HepG2 (cell line): ENCODE data around the gene RBP5. TPM values are rescaled to one million over a fixed set of nuclear protein-coding genes. Genes with fewer than 3 reads are reported as not detected.

Source experiments
- ATAC-seq: fragments of 200-7000 bp; cut with Tn5 transposase; 3 replicates; pipeline ENCODE4 v1.9.1; 2020; ENCODE audit warnings: mild to moderate bottlenecking, moderate library complexity
- BruUV-seq: library from RNA; stranded (reverse); fragments of 400-500 nt; replicated peaks from 2 replicates; lab custom pipeline; 2021; lab: Mats Ljungman, UMichigan
- CTCF ChIA-PET: fragments of 300-600 bp; formaldehyde crosslinking; extraction: SDS; loops from one replicate; lab custom pipeline; 2021; ENCODE audit warnings: low total read pairs, inconsistent platforms, low intra/inter-chr PET ratio; lab: Yijun Ruan, JAX
- POLR2A ChIA-PET: fragments of 350-600 bp; sonication (Branson Sonifier 250); formaldehyde crosslinking; loops from one replicate; lab custom pipeline; 2020; ENCODE audit warnings: antibody characterized with exemption, inconsistent platforms; lab: Yijun Ruan, JAX
- DNase-seq: peaks from one replicate; pipeline ENCODE4 v3.0.0-alpha.2; 2015; ENCODE audit warnings: low spot score
- FAIRE-seq: peaks from 3 replicates; lab custom pipeline; 2011; peaks lifted over from hg19 to GRCh38; lab: Jason Lieb, UNC
- H2AFZ ChIP-seq: one replicate; pipeline ENCODE4 v1.6.1; 2011; ENCODE audit warnings: low read length, inconsistent platforms
- H3K27ac ChIP-seq: fragments of 300-600 bp; 3 replicates; pipeline ENCODE4 v1.8.0; 2011; ENCODE audit warnings: mixed run types, mild to moderate bottlenecking, mixed read lengths, low read length, inconsistent platforms; ENCODE audit not compliant: insufficient read depth; ENCODE audit errors: extremely low read length
- H3K27me3 ChIP-seq, 2 experiments: fragments of 200-600 bp in 1 of 2; 2 replicates in 1 of 2; 3 replicates in 1 of 2; pipeline versions ENCODE4 v1.6.0 to v1.8.0; 2011; ENCODE audit warnings: low read length in 2 of 2, mild to moderate bottlenecking in 2 of 2, moderate library complexity in 2 of 2, inconsistent platforms in 1 of 2; ENCODE audit not compliant: insufficient read depth in 2 of 2, control insufficient read depth in 1 of 2
- H3K36me3 ChIP-seq, 2 experiments: fragments of 200-600 bp in 1 of 2; replicated peaks in 1 of 2; 2 replicates in 1 of 2; 3 replicates in 1 of 2; pipeline versions ENCODE4 v1.5.1 to v1.8.0; 2011; ENCODE audit warnings: low read length in 2 of 2, inconsistent platforms in 1 of 2; ENCODE audit not compliant: insufficient read depth in 2 of 2, control insufficient read depth in 1 of 2
- H3K4me1 ChIP-seq: 2 replicates; pipeline ENCODE4 v1.5.1; 2012; ENCODE audit warnings: low read length, inconsistent platforms; ENCODE audit not compliant: insufficient read depth
- H3K4me2 ChIP-seq: 2 replicates; pipeline ENCODE4 v1.6.0; 2011; ENCODE audit warnings: low read depth, low read length, inconsistent platforms
- H3K4me3 ChIP-seq, 3 experiments: fragments of 200-600 bp in 1 of 3; sonication (generic), shearing (Covaris generic) in 1 of 3; replicated peaks in 1 of 3; 2 replicates each; pipeline ENCODE4 v1.5.1; 2011 to 2016; ENCODE audit warnings: low read length in 3 of 3, inconsistent platforms in 2 of 3, low read depth in 2 of 3, mild to moderate bottlenecking in 2 of 3, control low read depth in 1 of 3, mixed read lengths in 1 of 3; ENCODE audit not compliant: insufficient read depth in 1 of 3
- H3K79me2 ChIP-seq: one replicate; pipeline ENCODE4 v1.6.1; 2011; ENCODE audit warnings: low read length, inconsistent platforms; ENCODE audit not compliant: insufficient read depth
- H3K9ac ChIP-seq: 2 replicates; pipeline ENCODE4 v1.6.0; 2011; ENCODE audit warnings: mild to moderate bottlenecking, low read depth, low read length, inconsistent platforms; ENCODE audit not compliant: insufficient read depth
- H3K9me3 ChIP-seq: 2 replicates; pipeline ENCODE4 v1.5.1; 2012; ENCODE audit warnings: mild to moderate bottlenecking, low read length
- H4K20me1 ChIP-seq: 2 replicates; pipeline ENCODE4 v1.6.0; 2011; ENCODE audit warnings: inconsistent platforms, mild to moderate bottlenecking, low read length, moderate library complexity; ENCODE audit not compliant: insufficient read depth
- DNMT1 ChIP-seq: sonication (generic); formaldehyde crosslinking; IDR thresholded peaks from 2 replicates; pipeline ENCODE4 v1.5.1; 2020; ENCODE audit warnings: mild to moderate bottlenecking, missing genetic modification reagents
- ELF3 ChIP-seq: IDR thresholded peaks from 2 replicates; pipeline ENCODE4 v1.6.1; 2016; ENCODE audit warnings: missing genetic modification reagents, missing compliant biosample characterization
- PAF1 ChIP-seq: IDR thresholded peaks from 2 replicates; pipeline ENCODE4 v1.6.1; 2016; ENCODE audit warnings: missing genetic modification reagents, missing compliant biosample characterization
- RBFOX2 ChIP-seq: fragments of 200-400 bp; formaldehyde crosslinking; IDR thresholded peaks from 2 replicates; pipeline ENCODE4 v1.6.1; 2017; ENCODE audit warnings: low read depth, mild to moderate bottlenecking, low read length
- ZNF746 ChIP-seq: sonication (generic); formaldehyde crosslinking; IDR thresholded peaks from 2 replicates; pipeline ENCODE4 v1.8.0; 2022; ENCODE audit warnings: mild to moderate bottlenecking, missing genetic modification reagents
- WGBS: methylation state at CpG from one replicate; pipeline ENCODE4 v1.1.6; 2017; ENCODE audit warnings: low lambda C conversion rate; 5-methylcytosine and 5-hydroxymethylcytosine counted together
- in situ Hi-C: cut with HindIII; loops from 2 replicates; pipeline ENCODE4 v1.10.0; 2017; ENCODE audit warnings: low pct_unique_long_range_greater_than_20kb; ENCODE audit not compliant: extremely low pct_ligation_motif_present
- intact Hi-C: fragments of 100-400 bp; cut with micrococcal nuclease; formaldehyde crosslinking; loops from one replicate; pipeline ENCODE4 v1.10.0; 2022; ENCODE audit not compliant: unreplicated experiment
- polyA plus RNA-seq, 8 experiments: library from polyadenylated mRNA; depleted of rRNA in 3 of 8; stranded (reverse) in 7 of 8; unstranded in 1 of 8; fragments of >200 nt; fragmentation: Illumina TruSeq in 4 of 8; extraction: Trizol in 4 of 8; gene quantifications; 2 replicates each; pipeline versions ENCODE4 v1.2.1 to v1.2.3, GENCODE V29; 2011 to 2016; ENCODE audit warnings: low read depth in 4 of 8, missing spikeins in 1 of 8, mixed read lengths in 1 of 8; ENCODE audit not compliant: insufficient read depth in 1 of 8
- total RNA-seq, 5 experiments: library from RNA; depleted of rRNA; stranded (reverse); fragments of >200 nt; fragmentation: Illumina TruSeq; extraction: Trizol; gene quantifications; 2 replicates each; pipeline ENCODE4 v1.2.3, GENCODE V29; 2016; ENCODE audit warnings: low read depth in 1 of 5
- TF ChIP-seq, protein P1 (sequence below): sonication (generic); formaldehyde crosslinking; IDR thresholded peaks from 2 replicates; pipeline ENCODE4 v1.5.0; 2020; ENCODE audit warnings: mild to moderate bottlenecking, missing genetic modification reagents

Gene RBP5
- total and polyA plus RNA-seq, 2 of the 13 experiments (the other 11 are each of a cell fraction or from before 2014, with no cell fraction given) = 13.8 to 19.8 TPM

DNA sequence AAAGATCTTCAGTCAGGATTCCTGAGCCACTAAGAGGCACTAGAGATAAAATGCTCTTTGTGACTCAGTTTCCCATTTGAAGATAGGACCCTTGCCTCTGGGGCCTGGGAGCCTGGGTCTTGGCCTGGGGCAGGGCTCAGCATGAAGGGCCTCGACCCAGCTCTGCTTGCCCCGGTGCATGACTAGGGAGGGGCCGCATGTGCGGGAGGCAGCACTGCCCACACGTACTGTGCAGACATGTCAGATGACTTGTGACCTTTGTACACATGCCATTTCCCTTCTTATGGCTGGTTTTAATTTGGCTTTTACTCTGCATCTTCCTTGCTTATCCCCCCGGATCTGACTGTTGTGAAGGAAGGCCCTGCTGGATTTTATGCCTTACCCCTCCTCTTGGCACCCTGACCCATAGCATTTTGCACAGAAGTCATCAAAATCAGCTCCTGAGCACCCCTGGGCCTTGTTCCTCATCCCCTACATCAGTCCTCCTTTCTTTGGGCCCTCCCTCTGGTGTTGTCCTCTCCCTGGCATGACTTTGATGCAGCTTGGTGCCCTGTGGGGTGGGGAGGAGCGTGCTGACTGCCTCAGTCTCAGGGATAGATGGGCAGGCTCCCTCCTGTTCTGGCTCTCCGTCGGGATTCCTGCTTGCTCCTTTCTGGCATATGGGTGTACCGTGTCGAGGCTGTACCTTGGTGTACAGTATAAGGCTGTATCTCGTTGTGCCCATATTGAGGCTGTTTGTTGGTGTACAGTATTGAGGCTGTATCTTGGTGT, 5.9 kb upstream of the RBP5 start:
- H3K9me3 ChIP-seq = no peaks in the 10 kb centered on the region
- ChIA-PET POLR2A (no interaction called here), CTCF (no interaction called here)
- H3K27me3 ChIP-seq = no peaks in the 10 kb centered on the region
- no peak overlapping the region for H3K9ac ChIP-seq
- H3K79me2 ChIP-seq = peaks cover 16% of the 10 kb centered on the region
- BruUV-seq = no TSS peak
- peaks cover 12% of the 10 kb centered on the region for H4K20me1 ChIP-seq
- no peak overlapping the region for H3K4me3 ChIP-seq
- H3K36me3 ChIP-seq = peaks cover 21 to 49% of the 10 kb centered on the region in 2 experiments; a peak in 4 of 5 replicates
- no peak for ATAC-seq
- no peak for FAIRE-seq
- no peak overlapping the region for H3K27ac ChIP-seq
- no peak for DNase-seq
- H3K4me1 ChIP-seq = peaks cover 16% of the 10 kb centered on the region
- WGBS = 95% methylated on average over 9 of the region's 12 CpGs
- TF ChIP-seq DNMT1 (CRISPR knock-in tag) (no peak), PAF1 (no peak), RBFOX2 (0 out of 2 replicates have a peak, but pooled peaks have one; percentile 33)
- H2AFZ ChIP-seq = no peak overlapping the region
- intact Hi-C loops = no loop called here
- no peak overlapping the region for H3K4me2 ChIP-seq
- in situ Hi-C loops = loop anchor here (5.0 kb wide), 1 partner anchor 53 kb away; the partner anchor contains the start of gene PEX5

DNA sequence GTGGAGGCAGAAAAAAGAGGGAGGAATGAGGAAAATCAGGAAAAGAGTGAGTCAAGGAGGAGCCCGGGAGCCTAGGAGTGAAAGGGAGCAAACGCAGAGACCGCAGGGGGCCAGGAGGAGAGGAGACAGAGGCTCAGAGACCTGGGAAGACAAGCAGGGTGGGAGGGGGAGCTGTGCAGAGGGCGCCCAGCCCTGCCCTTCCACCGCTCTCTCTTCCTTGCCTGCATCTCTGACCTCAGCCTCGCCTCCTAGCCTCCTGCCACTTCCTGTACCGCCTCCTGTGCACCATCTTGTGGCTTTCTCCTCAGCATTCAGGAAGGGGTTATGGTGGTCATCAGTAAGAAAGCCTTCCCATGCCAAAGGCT, 2.8 kb upstream of the RBP5 start:
- H3K9me3 ChIP-seq = no peaks in the 10 kb centered on the region
- ATAC-seq (no peak), FAIRE-seq (no peak), DNase-seq (no peak)
- 70% methylated on average over 7 of the region's 7 CpGs for WGBS
- H3K27ac ChIP-seq = no peak overlapping the region
- H3K36me3 ChIP-seq = peaks cover 11 to 35% of the 10 kb centered on the region in 2 experiments; a peak in 4 of 5 replicates
- H3K79me2 ChIP-seq = peaks cover 27% of the 10 kb centered on the region
- ChIA-PET POLR2A (interaction anchor here (0.7 to 2.1 kb wide), 6 partner anchors 9 to 188 kb away, joined by 3 to 8 read pairs (median 6); partner anchors contain the start of genes C12orf57 and RNU7-1), CTCF (no interaction called here)
- peak overlapping the region; percentile 96 for H3K4me2 ChIP-seq
- no peaks in the 10 kb centered on the region; a peak in 1 of 5 replicates for H3K27me3 ChIP-seq
- intact Hi-C loops = no loop called here
- TF ChIP-seq ELF3 (CRISPR knock-in tag) (no peak), ZNF746 (CRISPR knock-in tag) (0 out of 2 replicates have a peak, but pooled peaks have one; percentile 15)
- TF ChIP-seq, protein P1, sequence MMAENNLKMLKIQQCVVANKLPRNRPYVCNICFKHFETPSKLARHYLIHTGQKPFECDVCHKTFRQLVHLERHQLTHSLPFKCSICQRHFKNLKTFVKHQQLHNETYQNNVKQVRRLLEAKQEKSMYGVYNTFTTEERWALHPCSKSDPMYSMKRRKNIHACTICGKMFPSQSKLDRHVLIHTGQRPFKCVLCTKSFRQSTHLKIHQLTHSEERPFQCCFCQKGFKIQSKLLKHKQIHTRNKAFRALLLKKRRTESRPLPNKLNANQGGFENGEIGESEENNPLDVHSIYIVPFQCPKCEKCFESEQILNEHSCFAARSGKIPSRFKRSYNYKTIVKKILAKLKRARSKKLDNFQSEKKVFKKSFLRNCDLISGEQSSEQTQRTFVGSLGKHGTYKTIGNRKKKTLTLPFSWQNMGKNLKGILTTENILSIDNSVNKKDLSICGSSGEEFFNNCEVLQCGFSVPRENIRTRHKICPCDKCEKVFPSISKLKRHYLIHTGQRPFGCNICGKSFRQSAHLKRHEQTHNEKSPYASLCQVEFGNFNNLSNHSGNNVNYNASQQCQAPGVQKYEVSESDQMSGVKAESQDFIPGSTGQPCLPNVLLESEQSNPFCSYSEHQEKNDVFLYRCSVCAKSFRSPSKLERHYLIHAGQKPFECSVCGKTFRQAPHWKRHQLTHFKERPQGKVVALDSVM = peak; percentile 29; the same call in 1 of the 2 replicates
- H4K20me1 ChIP-seq = peaks cover 12% of the 10 kb centered on the region
- H2AFZ ChIP-seq = no peak overlapping the region
- H3K4me1 ChIP-seq = peaks cover 47% of the 10 kb centered on the region
- peak overlapping the region; percentile 76 to 92 (median 88); a peak in 5 of 6 replicates for H3K4me3 ChIP-seq
- BruUV-seq = TSS peak; percentile 40
- in situ Hi-C loops = loop anchor here (5.0 kb wide), 1 partner anchor 56 kb away; the partner anchor contains the start of gene PEX5
- H3K9ac ChIP-seq = peak overlapping the region; percentile 75; the same call in 1 of the 2 replicates
